ENCODE data around the gene SORCS2. TPM values are rescaled to one million over a fixed set of nuclear protein-coding genes. Genes with fewer than 3 reads are reported as not detected.

The SORCS2 gene
- total RNA-seq, 2 donors from 2014 or later, result 1.5 to 1.7 TPM

DNA sequence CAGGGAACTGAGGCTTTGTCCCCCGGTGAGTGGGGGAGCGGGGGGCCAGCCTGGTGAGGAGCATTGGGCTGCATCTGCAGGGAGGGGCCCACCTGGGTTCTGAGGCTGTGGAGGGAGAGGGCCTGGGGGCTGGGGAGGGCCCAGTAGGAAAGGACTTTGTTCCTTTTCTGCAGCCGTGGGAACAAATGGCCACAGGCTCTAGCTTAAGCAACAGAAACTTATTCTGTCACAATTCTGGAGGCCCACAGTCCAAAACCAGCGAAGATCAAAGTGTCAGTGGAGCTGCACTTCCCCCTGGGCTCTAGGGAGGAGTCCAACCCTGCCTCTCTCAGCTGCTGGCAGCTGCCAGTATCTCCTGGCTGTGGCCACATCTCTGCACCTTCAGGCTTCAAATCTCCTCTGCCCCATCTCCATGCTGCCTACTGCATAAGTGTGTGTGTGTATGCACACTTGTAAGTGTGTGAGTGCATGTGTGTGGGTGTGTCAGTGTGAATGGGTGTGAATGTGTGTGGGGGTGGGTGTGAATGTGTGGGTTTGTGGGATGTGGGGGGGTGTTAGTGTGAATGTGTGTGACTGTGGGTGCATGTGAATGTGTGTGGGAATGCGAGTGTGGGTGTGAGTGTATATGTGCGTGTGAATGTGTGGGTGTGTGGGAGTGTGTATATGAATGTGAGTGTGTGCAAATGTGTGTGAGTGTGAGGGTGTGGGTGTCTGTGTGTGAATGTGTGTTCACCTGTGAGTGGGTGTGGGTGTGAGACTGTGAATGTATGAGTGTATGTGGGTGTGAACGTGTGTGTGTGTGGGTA lies 446.8 kb downstream of the SORCS2 start:
- DNase-seq (ENCODE audit: low spot score), result no peak
- no peaks in the 10 kb centered on the region for H3K27me3 ChIP-seq

DNA sequence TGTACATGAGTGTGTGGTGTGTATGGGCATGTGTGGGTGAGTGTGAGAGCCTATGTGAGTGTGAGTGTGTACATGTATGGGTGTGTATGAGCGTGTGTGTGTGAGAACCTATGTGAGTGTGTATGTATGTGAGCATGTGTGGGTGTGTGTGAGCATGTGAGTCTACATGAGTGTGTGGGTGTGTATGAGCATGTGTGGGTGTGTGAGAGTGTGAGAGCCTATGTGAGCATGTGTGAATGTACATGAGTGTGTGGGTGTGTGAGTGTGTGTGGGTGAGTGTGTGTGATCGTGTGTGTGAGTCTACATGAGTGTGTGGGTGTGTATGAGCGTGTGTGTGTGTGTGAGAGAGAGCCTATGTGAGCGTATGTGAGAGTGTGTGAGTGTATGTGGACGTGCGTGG lies 447.8 kb downstream of the SORCS2 start:
- peaks cover 0 to 5% of the 10 kb centered on the region in 2 donors for H3K9me3 ChIP-seq
- no peaks in the 10 kb centered on the region for H3K27me3 ChIP-seq
- no peaks in the 10 kb centered on the region for H3K4me1 ChIP-seq
- TF ChIP-seq, protein P1, sequence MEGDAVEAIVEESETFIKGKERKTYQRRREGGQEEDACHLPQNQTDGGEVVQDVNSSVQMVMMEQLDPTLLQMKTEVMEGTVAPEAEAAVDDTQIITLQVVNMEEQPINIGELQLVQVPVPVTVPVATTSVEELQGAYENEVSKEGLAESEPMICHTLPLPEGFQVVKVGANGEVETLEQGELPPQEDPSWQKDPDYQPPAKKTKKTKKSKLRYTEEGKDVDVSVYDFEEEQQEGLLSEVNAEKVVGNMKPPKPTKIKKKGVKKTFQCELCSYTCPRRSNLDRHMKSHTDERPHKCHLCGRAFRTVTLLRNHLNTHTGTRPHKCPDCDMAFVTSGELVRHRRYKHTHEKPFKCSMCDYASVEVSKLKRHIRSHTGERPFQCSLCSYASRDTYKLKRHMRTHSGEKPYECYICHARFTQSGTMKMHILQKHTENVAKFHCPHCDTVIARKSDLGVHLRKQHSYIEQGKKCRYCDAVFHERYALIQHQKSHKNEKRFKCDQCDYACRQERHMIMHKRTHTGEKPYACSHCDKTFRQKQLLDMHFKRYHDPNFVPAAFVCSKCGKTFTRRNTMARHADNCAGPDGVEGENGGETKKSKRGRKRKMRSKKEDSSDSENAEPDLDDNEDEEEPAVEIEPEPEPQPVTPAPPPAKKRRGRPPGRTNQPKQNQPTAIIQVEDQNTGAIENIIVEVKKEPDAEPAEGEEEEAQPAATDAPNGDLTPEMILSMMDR (IDR thresholded peaks at IDR 0.05), result no peak
- H3K36me3 ChIP-seq, result no peaks in the 10 kb centered on the region
- DNase-seq (ENCODE audit: low spot score), result no peak
- H3K27ac ChIP-seq, result no peak overlapping the region
- no peak overlapping the region for H3K4me3 ChIP-seq

More for the DNA sequence above, 446.8 kb downstream of the SORCS2 start:
- H3K4me3 ChIP-seq, result no peak overlapping the region
- TF ChIP-seq, protein P1 (IDR thresholded peaks at IDR 0.05), result no peak
- no peaks in the 10 kb centered on the region for H3K4me1 ChIP-seq
- no peak overlapping the region for H3K27ac ChIP-seq
- no peaks in the 10 kb centered on the region for H3K36me3 ChIP-seq
- peaks cover 0 to 1% of the 10 kb centered on the region in 2 donors for H3K9me3 ChIP-seq

DNA sequence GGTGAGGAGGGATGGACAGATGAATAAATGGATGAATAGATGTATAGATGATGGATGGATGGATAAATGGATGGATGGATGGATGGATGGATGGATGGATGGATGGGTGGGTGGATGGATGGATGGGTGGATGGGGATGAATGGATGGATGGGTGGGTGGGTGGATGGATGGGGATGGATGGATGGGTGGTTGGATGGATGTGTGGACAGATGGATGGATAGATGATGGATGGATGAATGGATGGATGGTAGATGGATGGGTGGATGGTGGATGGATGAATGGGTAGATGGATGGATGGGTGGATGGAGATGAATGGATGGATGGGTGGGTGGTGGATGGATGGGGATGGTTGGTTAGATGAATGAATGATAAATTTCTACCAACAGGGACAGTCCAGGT lies 449.4 kb downstream of the SORCS2 start:
- peaks cover 0 to 5% of the 10 kb centered on the region in 2 donors for H3K9me3 ChIP-seq
- no peak overlapping the region for H3K4me3 ChIP-seq
- H3K27me3 ChIP-seq, result no peaks in the 10 kb centered on the region
- TF ChIP-seq, protein P1 (IDR thresholded peaks at IDR 0.05), result no peak
- no peaks in the 10 kb centered on the region for H3K4me1 ChIP-seq
- H3K36me3 ChIP-seq, result no peaks in the 10 kb centered on the region
- no peak overlapping the region for H3K27ac ChIP-seq
- DNase-seq (ENCODE audit: low spot score), result no peak

DNA sequence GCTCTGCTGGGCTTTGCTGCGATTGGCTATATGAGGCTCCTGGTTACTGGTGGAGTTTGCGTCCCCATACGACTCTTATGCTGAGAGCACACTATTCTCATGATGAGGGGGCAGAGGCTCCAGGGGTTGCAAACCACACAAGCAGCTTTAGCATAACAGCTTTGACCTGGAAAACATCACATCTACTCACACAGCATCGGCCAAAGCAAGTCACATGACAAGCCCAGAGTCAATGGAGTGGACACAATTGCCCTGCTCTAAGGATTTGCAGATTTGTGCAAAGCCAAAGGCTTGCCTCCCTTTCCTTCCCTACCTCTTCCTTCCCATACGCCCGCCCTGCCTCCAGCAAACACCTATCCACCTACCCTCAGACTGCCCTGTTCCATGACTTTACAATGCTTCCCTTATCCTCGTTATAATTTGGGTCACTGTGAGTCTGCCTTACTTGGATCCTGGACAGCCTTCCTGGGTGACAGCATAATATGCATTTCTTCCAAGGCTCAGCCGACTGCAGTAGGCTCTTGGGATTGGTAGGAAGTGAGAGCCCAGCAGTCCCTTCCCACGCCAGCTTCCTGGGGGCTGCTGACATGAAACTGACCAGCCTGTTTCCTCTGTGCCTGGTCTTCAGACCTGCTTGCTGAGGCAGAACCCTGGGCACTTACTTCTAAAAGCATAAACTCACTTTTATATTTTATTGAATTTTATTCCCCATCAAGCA lies 450.6 kb downstream of the SORCS2 start:
- no peaks in the 10 kb centered on the region for H3K36me3 ChIP-seq
- H3K4me1 ChIP-seq, result no peaks in the 10 kb centered on the region
- no peak overlapping the region for H3K27ac ChIP-seq
- TF ChIP-seq, protein P1 (IDR thresholded peaks at IDR 0.05), result no peak
- H3K27me3 ChIP-seq, result no peaks in the 10 kb centered on the region
- no peak overlapping the region for H3K4me3 ChIP-seq
- H3K9me3 ChIP-seq, result peaks cover 0 to 5% of the 10 kb centered on the region in 2 donors
- DNase-seq (ENCODE audit: low spot score), result no peak

DNA sequence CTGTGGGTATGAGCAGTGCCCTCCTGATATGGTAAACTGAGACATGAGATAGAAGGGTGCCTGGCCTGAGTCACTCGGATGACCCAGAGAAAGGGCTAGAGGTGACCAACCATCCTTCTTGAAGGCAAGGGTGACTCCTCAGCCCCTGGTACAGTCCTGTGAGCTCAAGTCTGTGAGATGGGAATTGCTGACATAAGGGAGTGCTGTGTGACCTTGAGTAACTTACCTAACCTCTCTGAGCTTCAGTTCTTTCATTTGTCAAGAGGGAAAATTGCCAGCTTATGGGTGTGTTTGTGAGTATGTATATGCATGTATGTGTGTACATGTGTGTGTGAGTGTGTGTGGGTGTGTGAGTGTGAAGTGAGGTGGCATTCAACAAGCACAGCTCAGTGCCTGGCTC lies 452.8 kb downstream of the SORCS2 start:
- TF ChIP-seq, protein P1 (IDR thresholded peaks at IDR 0.05), result no peak
- no peaks in the 10 kb centered on the region for H3K4me1 ChIP-seq

More for the DNA sequence above, 452.8 kb downstream of the SORCS2 start:
- peaks cover 0 to 5% of the 10 kb centered on the region in 2 donors for H3K9me3 ChIP-seq
- no peak for DNase-seq (ENCODE audit: low spot score)
- no peaks in the 10 kb centered on the region for H3K27me3 ChIP-seq
- H3K27ac ChIP-seq, result no peak overlapping the region
- H3K4me3 ChIP-seq, result no peak overlapping the region
- no peaks in the 10 kb centered on the region for H3K36me3 ChIP-seq
